B cell (primary cell): ENCODE results near the gene AGAP1. TPM values are rescaled to one million over a fixed set of nuclear protein-coding genes. Genes with fewer than 3 reads are reported as not detected.

Experiments used
- ATAC-seq: fragments of 200-7000 bp; cut with Tn5 transposase; one replicate; pipeline ENCODE4 v1.10.0; 2021; ENCODE audit warnings: low read depth, mild to moderate bottlenecking, moderate number of reproducible peaks, moderate library complexity
- CTCF ChIA-PET: fragments of 350-600 bp; sonication (Branson Sonifier 250); formaldehyde crosslinking; loops from one replicate; lab custom pipeline; 2021; ENCODE audit warnings: antibody characterized with exemption, inconsistent platforms; lab: Charles Lee
- POLR2A ChIA-PET: fragments of 350-600 bp; sonication (Branson Sonifier 250); formaldehyde crosslinking; loops from one replicate; lab custom pipeline; 2021; ENCODE audit warnings: antibody characterized with exemption; lab: Charles Lee
- DNase-seq: peaks from one replicate; pipeline ENCODE4 v3.0.0; 2013
- H2AFZ ChIP-seq: 2 replicates; pipeline ENCODE4 v1.6.1; 2012; ENCODE audit warnings: mild to moderate bottlenecking, low read depth, low read length; ENCODE audit not compliant: insufficient read depth, poor library complexity, severe bottlenecking
- H3K27ac ChIP-seq, 2 donors: 1 replicate in 1 of 2; 2 replicates in 1 of 2; pipeline ENCODE4 v1.5.1; 2012 to 2013; ENCODE audit warnings: low read length in 2 of 2, mild to moderate bottlenecking in 2 of 2, moderate library complexity in 1 of 2
- H3K27me3 ChIP-seq, 4 experiments: fragments of 200-600 bp in 1 of 4; sonication (generic) in 1 of 4; replicated peaks in 1 of 4; 1 replicate in 2 of 4; 2 replicates in 2 of 4; pipeline versions ENCODE4 v1.6.1 to v1.7.0; 2013 to 2016; ENCODE audit warnings: low read length in 3 of 4, mild to moderate bottlenecking in 2 of 4, mixed read lengths in 1 of 4, moderate library complexity in 1 of 4; ENCODE audit not compliant: insufficient read depth in 4 of 4, control insufficient read depth in 3 of 4; ENCODE audit errors: control extremely low read depth in 1 of 4
- H3K36me3 ChIP-seq, 2 experiments: replicated peaks in 1 of 2; 1 replicate in 1 of 2; 2 replicates in 1 of 2; pipeline versions ENCODE4 v1.6.1 to v1.7.1; 2013; ENCODE audit warnings: low read length in 1 of 2; ENCODE audit not compliant: insufficient read depth in 2 of 2, control insufficient read depth in 1 of 2; ENCODE audit errors: control extremely low read depth in 1 of 2, extremely low read depth in 1 of 2
- H3K4me1 ChIP-seq, 2 donors: fragments of 200-600 bp in 1 of 2; sonication (generic) in 1 of 2; 1 replicate in 1 of 2; 2 replicates in 1 of 2; pipeline versions ENCODE4 v1.5.1 to v1.6.1; 2013 to 2017; ENCODE audit warnings: low read length in 2 of 2; ENCODE audit not compliant: control insufficient read depth in 2 of 2, insufficient read depth in 2 of 2
- H3K4me2 ChIP-seq: replicated peaks from 2 replicates; pipeline ENCODE3; 2012; ENCODE audit warnings: mild to moderate bottlenecking, low read depth, low read length; ENCODE audit not compliant: poor library complexity, severe bottlenecking
- H3K4me3 ChIP-seq, 5 experiments: fragments of 200-600 bp in 1 of 5; sonication (generic) in 1 of 5; 1 replicate in 3 of 5; 2 replicates in 2 of 5; pipeline versions ENCODE4 v1.5.1 to v1.7.0; 2011 to 2016; ENCODE audit warnings: low read length in 4 of 5, mild to moderate bottlenecking in 4 of 5, low read depth in 2 of 5, control low read depth in 1 of 5, moderate library complexity in 1 of 5; ENCODE audit not compliant: insufficient read depth in 1 of 5; ENCODE audit errors: control extremely low read depth in 1 of 5, extremely low read depth in 1 of 5
- H3K79me2 ChIP-seq: fragments of 200-600 bp; sonication (generic); one replicate; pipeline ENCODE4 v1.6.0; 2016; ENCODE audit warnings: low read length; ENCODE audit not compliant: control insufficient read depth, insufficient read depth
- H3K9ac ChIP-seq: fragments of 200-600 bp; sonication (generic); 2 replicates; pipeline ENCODE4 v1.6.1; 2017; ENCODE audit warnings: mild to moderate bottlenecking, low read length, moderate library complexity
- H3K9me3 ChIP-seq, 3 donors: one replicate each; pipeline versions ENCODE4 v1.6.1 to v1.7.1; 2013; ENCODE audit warnings: low read length in 2 of 3; ENCODE audit not compliant: control insufficient read depth in 2 of 3, insufficient read depth in 1 of 3; ENCODE audit errors: control extremely low read depth in 1 of 3
- H4K20me1 ChIP-seq: 2 replicates; pipeline ENCODE4 v1.6.0; 2012; ENCODE audit warnings: mild to moderate bottlenecking, low read length; ENCODE audit not compliant: insufficient read depth, control insufficient read depth, poor library complexity, severe bottlenecking
- H3K27ac Mint-ChIP-seq: one replicate; pipeline ENCODE4 v1.8.0; 2021; ENCODE audit warnings: mixed read lengths
- H3K27me3 Mint-ChIP-seq: one replicate; pipeline ENCODE4 v1.8.0; 2021; ENCODE audit warnings: mixed read lengths
- H3K4me1 Mint-ChIP-seq: one replicate; pipeline ENCODE4 v1.8.0; 2021; ENCODE audit warnings: mixed read lengths
- H3K4me3 Mint-ChIP-seq: one replicate; pipeline ENCODE4 v1.8.0; 2021; ENCODE audit warnings: mixed read lengths
- H3K9me3 Mint-ChIP-seq: one replicate; pipeline ENCODE4 v1.8.0; 2022; ENCODE audit warnings: mixed read lengths; ENCODE audit not compliant: insufficient read depth
- EZH2 ChIP-seq: IDR thresholded peaks from 2 replicates; pipeline ENCODE4 v1.6.1; 2012; ENCODE audit warnings: borderline replicate concordance, low read depth, mild to moderate bottlenecking, moderate library complexity, low read length; ENCODE audit not compliant: insufficient read depth, poor library complexity, severe bottlenecking
- WGBS: methylation state at CpG from one replicate; pipeline ENCODE4 v1.1.5; 2013; ENCODE audit warnings: missing lambda C conversion rate; ENCODE audit not compliant: insufficient coverage; 5-methylcytosine and 5-hydroxymethylcytosine counted together
- intact Hi-C: fragments of 100-400 bp; cut with micrococcal nuclease; formaldehyde crosslinking; loops from one replicate; pipeline ENCODE4 v1.10.0; 2022
- polyA plus RNA-seq: library from polyadenylated mRNA; depleted of rRNA; stranded (reverse); fragments of >200 nt; gene quantifications from 2 replicates; pipeline ENCODE4 v1.2.3, GENCODE V29; 2012
- total RNA-seq, 2 donors: library from RNA; stranded (reverse); fragments of 120-200 nt in 1 of 2; gene quantifications; 1 replicate in 1 of 2; 2 replicates in 1 of 2; pipeline versions ENCODE4 v1.2.3 to v1.2.4, GENCODE V29; 2013 to 2022
- TF ChIP-seq, protein P1 (sequence below): fragments of 200-600 bp; IDR thresholded peaks from one replicate; pipeline ENCODE4 v1.8.0; 2022; ENCODE audit warnings: antibody characterized with exemption, mild to moderate bottlenecking

The AGAP1 gene
- total and polyA plus RNA-seq, 2 donors (not counting 1 experiment from before 2014, with no cell fraction given), result 0.01 TPM; not detected in 1

DNA sequence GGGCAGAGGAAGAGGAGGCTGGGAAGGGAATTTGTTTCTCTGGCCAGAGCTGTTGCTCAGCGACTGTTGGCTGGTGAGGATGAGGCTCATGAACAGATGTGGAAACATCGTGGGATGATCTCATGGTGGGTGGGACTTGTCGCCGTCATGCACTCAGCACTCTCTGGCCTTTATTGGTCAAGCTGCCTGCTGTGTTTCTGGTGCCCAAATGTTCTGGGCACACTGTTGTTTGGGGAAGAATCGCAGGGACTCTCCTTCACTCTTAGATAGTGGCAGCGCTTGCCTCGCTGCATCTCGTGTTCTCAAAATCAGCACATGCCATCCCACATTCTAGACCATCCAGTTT, 145.6 kb downstream of the AGAP1 start:
- Histone ChIP-seq H3K27me3 (peaks cover 0 to 4% (median 1%) of the 10 kb centered on the region in 4 experiments), H4K20me1 (no peaks in the 10 kb centered on the region), H3K9ac (no peak overlapping the region), H3K27ac (no peak overlapping the region), H3K9me3 (no peaks in the 10 kb centered on the region), H3K4me3 (no peak overlapping the region), H3K36me3 (no peaks in the 10 kb centered on the region), H3K4me2 (no peak overlapping the region), H3K4me1 (no peaks in the 10 kb centered on the region), H2AFZ (no peak overlapping the region), H3K79me2 (no peaks in the 10 kb centered on the region)
- no peaks in the 10 kb centered on the region for H3K4me1 Mint-ChIP-seq
- CTCF ChIA-PET, result no interaction called here
- peaks cover 24% of the 10 kb centered on the region for H3K27me3 Mint-ChIP-seq
- no peak for DNase-seq
- POLR2A ChIA-PET, result no interaction called here
- H3K27ac Mint-ChIP-seq, result no peak overlapping the region
- H3K4me3 Mint-ChIP-seq, result no peak overlapping the region
- no peaks in the 10 kb centered on the region for H3K9me3 Mint-ChIP-seq
- TF ChIP-seq EZH2, result no peak
- TF ChIP-seq, protein P1, sequence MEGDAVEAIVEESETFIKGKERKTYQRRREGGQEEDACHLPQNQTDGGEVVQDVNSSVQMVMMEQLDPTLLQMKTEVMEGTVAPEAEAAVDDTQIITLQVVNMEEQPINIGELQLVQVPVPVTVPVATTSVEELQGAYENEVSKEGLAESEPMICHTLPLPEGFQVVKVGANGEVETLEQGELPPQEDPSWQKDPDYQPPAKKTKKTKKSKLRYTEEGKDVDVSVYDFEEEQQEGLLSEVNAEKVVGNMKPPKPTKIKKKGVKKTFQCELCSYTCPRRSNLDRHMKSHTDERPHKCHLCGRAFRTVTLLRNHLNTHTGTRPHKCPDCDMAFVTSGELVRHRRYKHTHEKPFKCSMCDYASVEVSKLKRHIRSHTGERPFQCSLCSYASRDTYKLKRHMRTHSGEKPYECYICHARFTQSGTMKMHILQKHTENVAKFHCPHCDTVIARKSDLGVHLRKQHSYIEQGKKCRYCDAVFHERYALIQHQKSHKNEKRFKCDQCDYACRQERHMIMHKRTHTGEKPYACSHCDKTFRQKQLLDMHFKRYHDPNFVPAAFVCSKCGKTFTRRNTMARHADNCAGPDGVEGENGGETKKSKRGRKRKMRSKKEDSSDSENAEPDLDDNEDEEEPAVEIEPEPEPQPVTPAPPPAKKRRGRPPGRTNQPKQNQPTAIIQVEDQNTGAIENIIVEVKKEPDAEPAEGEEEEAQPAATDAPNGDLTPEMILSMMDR, result no peak
- no peak for ATAC-seq
- intact Hi-C loops, result no loop called here
- 65% methylated on average over 5 of the region's 8 CpGs for WGBS

DNA sequence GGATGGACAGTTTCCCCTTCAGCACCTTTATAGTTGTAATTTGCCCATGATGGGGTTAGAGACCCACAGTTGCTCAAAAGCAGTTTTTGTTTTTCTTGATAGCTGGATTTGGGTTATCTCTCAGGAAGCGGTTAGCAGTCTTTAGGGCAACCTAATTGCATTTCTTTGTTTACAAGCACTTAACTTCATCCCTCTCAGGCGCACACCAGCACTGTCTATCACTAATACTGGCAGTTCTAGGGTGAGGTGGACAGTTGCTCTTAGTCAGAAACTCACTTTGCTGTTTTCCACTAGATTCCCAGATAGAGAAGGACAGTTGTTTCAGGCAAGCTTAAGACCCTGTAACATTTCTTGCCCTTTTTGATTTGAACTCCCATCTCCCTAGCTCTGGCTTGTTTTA, 146.0 kb downstream of the AGAP1 start:
- Histone ChIP-seq H2AFZ (no peak overlapping the region), H3K27me3 (peaks cover 0 to 4% (median 1%) of the 10 kb centered on the region in 4 experiments), H3K9me3 (no peaks in the 10 kb centered on the region), H3K4me2 (no peak overlapping the region), H3K79me2 (no peaks in the 10 kb centered on the region), H3K9ac (no peak overlapping the region), H4K20me1 (no peaks in the 10 kb centered on the region), H3K4me1 (no peaks in the 10 kb centered on the region), H3K36me3 (no peaks in the 10 kb centered on the region), H3K27ac (no peak overlapping the region), H3K4me3 (no peak overlapping the region)
- no peaks in the 10 kb centered on the region for H3K4me1 Mint-ChIP-seq
- H3K27ac Mint-ChIP-seq, result no peak overlapping the region
- TF ChIP-seq, protein P1, result no peak
- TF ChIP-seq EZH2, result no peak
- intact Hi-C loops, result no loop called here
- H3K27me3 Mint-ChIP-seq, result peaks cover 24% of the 10 kb centered on the region
- no peaks in the 10 kb centered on the region for H3K9me3 Mint-ChIP-seq
- DNase-seq (no peak), ATAC-seq (no peak)
- ChIA-PET POLR2A (no interaction called here), CTCF (no interaction called here)
- no CpG with 5 or more reads among the region's 2 CpGs for WGBS
- no peak overlapping the region for H3K4me3 Mint-ChIP-seq
